RPMI8226 (cell line): ENCODE data around the gene CDYL.
A peak's percentile ranks its signal among the peaks of the same experiment; 100 is the strongest.
"Not testable (repeated sequence)": the region's sequence is repeated elsewhere in the genome, so short reads cannot be mapped to it uniquely, and the experiment has no call there.

Source experiments
- DNase-seq: peaks from one replicate; pipeline ENCODE4 v3.0.0-alpha.2; 2015

CDYL gene

GRCh38 chr6:4806337-4806725 is 30.1 kb downstream of the CDYL start:
- DNase-seq = no peak

GRCh38 chr6:4806791-4807190 is 30.6 kb downstream of the CDYL start:
- no peak for DNase-seq

- no peak for DNase-seq
Measured at GRCh38 chr6:4808396-4808795, 32.2 kb downstream of the CDYL start.

GRCh38 chr6:4809999-4810918 is 34.1 kb downstream of the CDYL start:
- no peak for DNase-seq

GRCh38 chr6:4812068-4812467 is 35.9 kb downstream of the CDYL start:
- no peak for DNase-seq

GRCh38 chr6:4813055-4813454 is 36.9 kb downstream of the CDYL start:
- DNase-seq = no peak

GRCh38 chr6:4814212-4814611 is 38.0 kb downstream of the CDYL start:
- peak; percentile 40 for DNase-seq

GRCh38 chr6:4814987-4815386 is 38.8 kb downstream of the CDYL start:
- DNase-seq = no peak

- no peak for DNase-seq
Measured at GRCh38 chr6:4815584-4815983, 39.4 kb downstream of the CDYL start.

GRCh38 chr6:4816904-4817303 is 40.7 kb downstream of the CDYL start:
- no peak for DNase-seq

GRCh38 chr6:4817551-4817950 is 41.3 kb downstream of the CDYL start:
- no peak for DNase-seq

GRCh38 chr6:4818272-4818938 is 42.2 kb downstream of the CDYL start:
- DNase-seq = no peak

- DNase-seq = no peak
Measured at GRCh38 chr6:4819706-4820283, 43.6 kb downstream of the CDYL start.

- no peak for DNase-seq
Measured at GRCh38 chr6:4820704-4821276, 44.6 kb downstream of the CDYL start.

GRCh38 chr6:4822476-4822875 is 46.3 kb downstream of the CDYL start:
- DNase-seq = no peak

- no peak for DNase-seq
Measured at GRCh38 chr6:4828187-4828698, 52.0 kb downstream of the CDYL start.

GRCh38 chr6:4829089-4829488 is 52.9 kb downstream of the CDYL start:
- no peak for DNase-seq

GRCh38 chr6:4835540-4835939 is 59.3 kb downstream of the CDYL start:
- DNase-seq = not testable (repeated sequence)

GRCh38 chr6:4840169-4840568 is 64.0 kb downstream of the CDYL start:
- no peak for DNase-seq

- DNase-seq = no peak
Measured at GRCh38 chr6:4844108-4844507, 67.9 kb downstream of the CDYL start.

- no peak for DNase-seq
Measured at GRCh38 chr6:4846387-4846786, 70.2 kb downstream of the CDYL start.

- peak; percentile 39 for DNase-seq
Measured at GRCh38 chr6:4848382-4849068, 72.3 kb downstream of the CDYL start.
